ENCODE data around the gene ANKMY1. TPM values are rescaled to one million over a fixed set of nuclear protein-coding genes. Genes with fewer than 3 reads are reported as not detected.

The ANKMY1 gene
- total RNA-seq, 4 donors from 2014 or later: 11.7 to 30.5 (median 15.3) TPM

DNA sequence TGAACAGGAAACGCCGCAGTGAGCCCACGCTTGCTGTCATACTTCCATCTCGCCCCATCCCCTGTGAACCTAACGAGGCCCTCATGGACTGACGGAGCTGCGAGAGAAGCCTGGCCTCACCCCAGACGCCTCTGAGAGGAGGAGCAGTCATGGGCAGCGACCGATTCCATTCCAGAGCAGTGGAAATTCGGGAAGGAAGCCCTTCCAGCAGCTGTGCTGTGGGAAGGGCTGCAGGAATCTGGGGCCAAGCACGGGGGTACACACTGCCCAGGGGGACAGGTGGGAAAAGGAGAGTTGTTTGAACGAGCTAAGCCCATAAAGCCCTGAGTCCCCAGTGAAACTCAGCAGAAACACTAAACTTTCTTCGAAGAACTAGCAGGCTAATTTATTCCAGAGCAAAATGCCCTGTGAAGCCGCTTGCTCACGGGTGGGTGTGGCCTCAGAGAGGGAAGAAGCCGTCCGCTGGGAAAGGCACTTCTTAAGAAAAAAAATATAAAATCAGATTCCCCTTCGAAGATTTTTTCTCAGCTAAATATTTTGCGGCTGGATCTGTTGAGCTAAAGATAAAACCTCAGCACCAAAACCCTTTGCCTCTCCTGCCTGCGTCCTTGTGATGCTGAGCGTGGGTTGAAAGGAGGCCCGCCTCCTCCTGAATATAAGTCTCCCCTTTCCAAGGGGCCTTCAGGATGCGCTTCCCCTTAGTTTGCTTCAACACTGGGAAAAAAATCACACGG, 38.2 kb downstream of the ANKMY1 start:
- TF ChIP-seq, protein P1, sequence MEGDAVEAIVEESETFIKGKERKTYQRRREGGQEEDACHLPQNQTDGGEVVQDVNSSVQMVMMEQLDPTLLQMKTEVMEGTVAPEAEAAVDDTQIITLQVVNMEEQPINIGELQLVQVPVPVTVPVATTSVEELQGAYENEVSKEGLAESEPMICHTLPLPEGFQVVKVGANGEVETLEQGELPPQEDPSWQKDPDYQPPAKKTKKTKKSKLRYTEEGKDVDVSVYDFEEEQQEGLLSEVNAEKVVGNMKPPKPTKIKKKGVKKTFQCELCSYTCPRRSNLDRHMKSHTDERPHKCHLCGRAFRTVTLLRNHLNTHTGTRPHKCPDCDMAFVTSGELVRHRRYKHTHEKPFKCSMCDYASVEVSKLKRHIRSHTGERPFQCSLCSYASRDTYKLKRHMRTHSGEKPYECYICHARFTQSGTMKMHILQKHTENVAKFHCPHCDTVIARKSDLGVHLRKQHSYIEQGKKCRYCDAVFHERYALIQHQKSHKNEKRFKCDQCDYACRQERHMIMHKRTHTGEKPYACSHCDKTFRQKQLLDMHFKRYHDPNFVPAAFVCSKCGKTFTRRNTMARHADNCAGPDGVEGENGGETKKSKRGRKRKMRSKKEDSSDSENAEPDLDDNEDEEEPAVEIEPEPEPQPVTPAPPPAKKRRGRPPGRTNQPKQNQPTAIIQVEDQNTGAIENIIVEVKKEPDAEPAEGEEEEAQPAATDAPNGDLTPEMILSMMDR (IDR thresholded peaks at IDR 0.05; ENCODE audit: low read depth): no peak

DNA sequence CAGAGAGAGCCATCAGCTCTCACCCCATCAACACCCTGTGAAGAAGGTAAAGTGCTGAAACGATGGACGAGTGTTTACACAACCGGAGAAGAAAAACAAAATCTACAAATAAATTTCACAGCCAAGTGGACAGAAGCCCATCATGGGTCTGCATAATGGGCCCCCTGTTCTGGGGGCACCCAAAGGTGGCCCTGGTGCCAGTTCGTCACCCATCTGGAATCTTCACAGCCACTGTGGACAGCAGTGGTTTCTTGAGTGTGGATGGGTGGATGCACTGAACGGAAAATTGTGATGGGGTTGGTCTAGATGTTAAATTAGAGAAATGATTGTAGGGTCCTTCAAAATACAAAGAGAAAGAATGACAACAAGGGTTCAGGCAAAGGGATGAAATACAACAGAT, 38.8 kb downstream of the ANKMY1 start:
- TF ChIP-seq, protein P1 (IDR thresholded peaks at IDR 0.05; ENCODE audit: low read depth): no peak

DNA sequence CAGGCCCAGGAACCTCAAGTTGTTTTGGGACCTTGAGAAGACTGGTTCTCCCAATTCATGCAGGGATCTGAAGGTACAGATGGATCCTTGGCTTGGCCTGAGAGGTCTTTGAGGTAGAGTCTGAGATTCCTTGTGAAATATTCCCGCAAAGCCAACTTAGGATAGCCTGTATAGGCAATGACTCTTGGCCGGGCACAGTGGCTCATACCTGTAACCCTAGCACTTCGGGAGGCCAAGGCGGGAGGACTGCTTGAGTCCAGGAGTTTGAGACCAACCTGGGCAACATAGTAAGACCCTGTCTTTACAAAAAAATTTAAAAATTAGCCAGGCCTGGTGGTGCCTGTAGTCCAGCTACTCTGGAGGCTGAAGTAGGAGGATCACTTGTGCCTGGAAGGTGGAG, 40.4 kb downstream of the ANKMY1 start:
- TF ChIP-seq, protein P1 (IDR thresholded peaks at IDR 0.05; ENCODE audit: low read depth): no peak

DNA sequence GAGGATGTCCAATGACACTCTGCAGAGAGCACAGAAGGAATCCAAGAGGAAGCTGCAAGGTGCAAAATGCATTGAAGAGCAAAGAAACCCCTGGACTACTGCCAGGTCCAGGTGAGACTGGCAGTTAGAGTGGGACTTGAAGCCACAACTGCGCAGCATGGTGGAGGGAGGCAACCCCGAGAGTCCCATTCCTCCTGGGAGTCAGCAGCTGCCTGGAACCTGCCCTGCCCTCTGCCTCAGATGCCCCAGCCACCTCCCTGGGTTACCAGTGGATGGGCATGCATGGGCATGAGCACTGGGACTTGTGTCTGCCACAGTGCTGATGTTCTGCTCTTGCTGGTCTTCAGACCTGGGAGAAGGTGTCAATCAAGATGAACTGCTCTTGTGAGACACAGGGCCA, 43.2 kb downstream of the ANKMY1 start:
- TF ChIP-seq, protein P1 (IDR thresholded peaks at IDR 0.05; ENCODE audit: low read depth): no peak

DNA sequence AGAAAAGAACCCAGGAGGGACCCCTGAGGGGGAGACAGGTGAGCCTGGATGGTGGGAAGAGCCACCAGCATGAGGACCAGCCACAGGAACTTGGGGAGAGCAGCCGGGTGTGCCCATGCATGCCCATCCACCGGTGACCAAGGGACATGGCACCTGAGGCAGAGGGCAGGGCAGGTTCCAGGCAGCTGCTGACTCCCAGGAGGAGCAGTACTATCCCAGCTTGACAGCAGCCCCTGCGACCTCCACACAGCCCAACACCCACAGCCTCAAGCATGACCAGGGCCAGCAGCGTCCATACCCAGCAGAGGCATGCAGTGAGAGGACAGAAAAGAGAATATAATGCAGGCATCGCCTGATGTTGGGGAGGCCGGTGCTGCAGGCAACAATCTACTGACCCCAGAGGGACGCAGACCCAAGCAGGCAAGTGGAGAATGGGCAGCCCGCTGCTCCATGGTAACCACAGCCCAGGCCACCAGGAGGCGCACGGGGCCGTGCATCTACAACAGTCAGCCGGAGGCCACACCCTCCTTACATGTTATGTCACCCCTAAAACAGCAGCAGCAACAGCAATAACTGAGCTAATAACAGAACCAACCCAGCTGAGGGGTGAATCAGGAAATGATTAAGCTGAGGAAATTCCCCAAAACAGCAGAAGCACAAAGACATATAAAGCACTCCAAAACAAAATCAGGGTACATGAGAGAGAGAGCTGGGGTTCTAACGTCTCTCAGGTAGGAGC, 44.1 kb downstream of the ANKMY1 start:
- TF ChIP-seq, protein P1 (IDR thresholded peaks at IDR 0.05; ENCODE audit: low read depth): no peak

DNA sequence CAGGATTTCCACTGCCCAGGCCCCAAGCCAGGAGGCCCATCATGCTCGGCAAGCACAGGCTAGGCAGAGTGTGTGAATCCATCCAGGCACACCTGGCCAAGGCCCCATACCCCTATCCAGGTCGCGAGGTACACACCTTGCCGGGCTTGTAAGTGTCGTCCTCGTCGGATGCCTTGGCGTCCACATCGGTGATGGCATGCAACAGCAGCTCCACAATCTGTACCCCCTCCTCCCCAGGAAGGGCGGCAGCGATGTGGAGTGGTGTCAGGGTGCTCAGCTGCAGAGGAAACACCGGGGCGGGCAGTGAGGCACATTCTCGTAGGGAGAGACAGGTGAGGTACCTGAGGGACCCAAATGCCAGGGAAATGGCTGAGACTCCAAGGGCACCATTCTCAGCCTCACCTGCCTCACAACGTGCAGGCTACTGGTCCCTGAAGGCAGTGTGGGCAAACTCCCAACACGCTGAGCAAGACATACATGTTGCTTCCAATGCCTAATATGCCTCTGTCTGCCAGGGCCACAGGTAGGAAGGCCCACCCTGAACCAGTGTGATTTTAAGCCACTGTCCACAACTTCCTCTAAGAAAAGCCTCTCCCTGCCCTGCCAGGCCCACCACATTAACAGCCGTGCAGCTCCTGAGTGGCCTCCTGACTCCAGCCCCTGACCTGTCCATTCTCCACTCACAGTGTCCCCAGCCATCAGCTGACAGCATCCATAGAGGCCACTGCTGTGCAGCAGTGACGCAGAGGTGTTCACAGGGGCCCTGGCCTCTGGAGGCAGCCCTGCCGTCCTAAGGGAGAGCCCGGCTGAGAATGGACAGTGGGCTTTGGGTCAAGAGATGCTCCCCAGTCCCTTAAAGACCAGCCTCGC, 44.9 kb downstream of the ANKMY1 start:
- TF ChIP-seq, protein P1 (IDR thresholded peaks at IDR 0.05; ENCODE audit: low read depth): no peak

DNA sequence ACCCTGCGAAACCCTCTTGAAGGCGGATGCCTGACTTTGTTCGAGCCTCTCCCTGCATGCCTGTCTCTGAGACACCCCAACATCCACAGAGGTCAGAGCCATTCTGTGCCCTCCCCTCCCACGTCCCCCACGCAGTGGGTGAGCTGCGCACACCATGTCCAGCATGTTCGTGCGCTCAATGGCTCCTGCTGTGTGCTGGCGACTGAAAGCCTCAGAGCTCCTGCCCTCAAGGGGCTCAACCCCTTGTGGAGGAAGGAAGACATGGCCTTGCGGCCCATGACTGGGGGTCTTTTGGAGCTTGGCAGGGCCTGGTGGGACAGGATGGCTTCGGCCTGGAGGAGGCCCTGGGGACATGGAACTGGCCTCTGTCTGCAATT, 45.7 kb downstream of the ANKMY1 start:
- TF ChIP-seq, protein P1 (IDR thresholded peaks at IDR 0.05; ENCODE audit: low read depth): no peak
